Choroid plexus epithelial cell (primary cell): Measurements from ENCODE around the gene ZSCAN25.
"Not testable (repeated sequence)": the region's sequence is repeated elsewhere in the genome, so short reads cannot be mapped to it uniquely, and the experiment has no call there.

Experiments
- DNase-seq: peaks from one replicate; pipeline ENCODE4 v3.0.0-alpha.2; 2010; ENCODE audit warnings: low read depth
- H3K4me3 ChIP-seq: 2 replicates; pipeline ENCODE4 v1.5.1; 2011; ENCODE audit warnings: low read depth, mild to moderate bottlenecking, control low read depth, low read length, moderate library complexity
- TF ChIP-seq, protein P1 (sequence below): conservative IDR thresholded peaks from 2 replicates; pipeline ENCODE4 v1.5.1; 2011; ENCODE audit warnings: low read depth, mild to moderate bottlenecking, control low read depth, inconsistent platforms, low read length, moderate library complexity

The ZSCAN25 gene

DNA sequence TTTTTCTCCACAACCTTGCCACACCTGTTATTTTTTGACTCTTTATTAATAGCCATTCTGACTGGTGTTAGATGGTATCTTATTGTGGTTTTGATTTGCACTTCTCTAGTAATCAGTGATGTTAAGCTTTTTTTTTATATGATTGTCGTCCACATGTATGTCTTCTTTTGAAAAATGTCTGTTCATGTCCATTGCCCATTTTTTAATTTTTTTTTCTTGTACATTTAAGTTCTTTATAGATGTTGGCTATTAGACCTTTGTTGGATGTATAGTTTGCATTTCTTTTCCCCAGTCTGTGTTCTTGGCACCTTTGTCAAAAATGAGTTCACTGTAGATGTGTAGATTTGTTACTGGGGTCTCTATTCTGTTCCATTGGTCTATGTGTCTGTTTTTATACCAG lies 28.8 kb downstream of the ZSCAN25 start:
- no peak for DNase-seq
- no peak overlapping the region for H3K4me3 ChIP-seq
- TF ChIP-seq, protein P1, sequence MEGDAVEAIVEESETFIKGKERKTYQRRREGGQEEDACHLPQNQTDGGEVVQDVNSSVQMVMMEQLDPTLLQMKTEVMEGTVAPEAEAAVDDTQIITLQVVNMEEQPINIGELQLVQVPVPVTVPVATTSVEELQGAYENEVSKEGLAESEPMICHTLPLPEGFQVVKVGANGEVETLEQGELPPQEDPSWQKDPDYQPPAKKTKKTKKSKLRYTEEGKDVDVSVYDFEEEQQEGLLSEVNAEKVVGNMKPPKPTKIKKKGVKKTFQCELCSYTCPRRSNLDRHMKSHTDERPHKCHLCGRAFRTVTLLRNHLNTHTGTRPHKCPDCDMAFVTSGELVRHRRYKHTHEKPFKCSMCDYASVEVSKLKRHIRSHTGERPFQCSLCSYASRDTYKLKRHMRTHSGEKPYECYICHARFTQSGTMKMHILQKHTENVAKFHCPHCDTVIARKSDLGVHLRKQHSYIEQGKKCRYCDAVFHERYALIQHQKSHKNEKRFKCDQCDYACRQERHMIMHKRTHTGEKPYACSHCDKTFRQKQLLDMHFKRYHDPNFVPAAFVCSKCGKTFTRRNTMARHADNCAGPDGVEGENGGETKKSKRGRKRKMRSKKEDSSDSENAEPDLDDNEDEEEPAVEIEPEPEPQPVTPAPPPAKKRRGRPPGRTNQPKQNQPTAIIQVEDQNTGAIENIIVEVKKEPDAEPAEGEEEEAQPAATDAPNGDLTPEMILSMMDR: no peak

DNA sequence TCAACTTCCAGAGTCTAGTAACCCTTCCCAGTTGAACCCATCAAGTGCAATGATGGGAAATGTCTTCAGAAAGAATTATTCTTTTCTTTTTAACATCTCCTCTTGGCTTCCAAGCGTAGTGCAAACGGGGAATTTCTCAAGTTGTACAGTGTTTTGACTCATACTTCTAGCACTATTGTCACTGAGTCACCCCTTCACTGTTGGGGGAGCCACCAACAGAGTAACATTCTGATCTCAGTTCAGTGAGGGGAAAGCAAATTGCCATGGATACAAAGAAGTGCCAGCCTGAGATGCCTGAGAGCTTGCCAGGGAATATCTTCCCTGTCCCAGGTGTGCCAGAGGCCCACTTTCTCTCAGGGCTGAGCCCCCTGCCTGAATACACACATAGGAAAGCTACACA lies 32.1 kb downstream of the ZSCAN25 start:
- H3K4me3 ChIP-seq: no peak overlapping the region
- TF ChIP-seq, protein P1: no peak
- DNase-seq: no peak

DNA sequence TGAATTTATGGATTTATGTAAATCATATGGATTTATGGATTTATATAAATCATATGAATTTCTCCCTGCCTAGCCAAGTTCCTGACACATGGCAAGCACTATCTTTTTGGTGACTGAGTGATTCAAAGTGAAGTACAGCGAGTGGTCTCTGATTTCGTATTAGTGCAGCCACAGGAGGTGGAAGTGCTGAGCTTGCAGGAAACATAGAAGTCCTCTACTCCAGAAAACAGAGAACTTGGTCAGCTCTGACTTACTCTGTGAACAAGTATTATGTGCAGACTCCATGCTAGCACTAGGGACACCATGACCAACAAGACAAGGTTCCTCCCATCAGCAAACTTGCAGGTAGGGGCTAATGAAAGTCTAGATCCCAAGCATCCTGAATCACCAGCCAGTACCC lies 34.5 kb downstream of the ZSCAN25 start:
- TF ChIP-seq, protein P1: no peak
- no peak overlapping the region for H3K4me3 ChIP-seq
- DNase-seq: no peak

DNA sequence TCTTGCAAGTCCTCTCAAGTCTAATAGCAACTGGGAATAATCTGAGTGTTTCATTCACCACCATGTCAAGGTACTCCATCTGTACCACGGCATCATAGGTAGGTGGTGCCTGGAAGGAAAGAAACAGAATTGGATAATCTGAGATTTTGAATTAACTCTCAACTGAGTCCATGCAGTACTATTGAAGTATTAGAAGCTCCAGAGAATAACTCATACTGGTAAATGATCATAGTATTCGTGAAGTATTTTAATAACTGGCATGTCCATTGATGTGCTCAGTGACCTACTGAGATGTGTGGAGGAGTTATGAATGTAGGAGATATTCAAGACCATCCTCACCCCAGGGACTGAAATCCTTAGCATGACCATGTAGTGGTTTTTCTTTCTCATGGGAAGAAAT lies 35.9 kb downstream of the ZSCAN25 start:
- DNase-seq: no peak
- no peak overlapping the region for H3K4me3 ChIP-seq
- TF ChIP-seq, protein P1: no peak

DNA sequence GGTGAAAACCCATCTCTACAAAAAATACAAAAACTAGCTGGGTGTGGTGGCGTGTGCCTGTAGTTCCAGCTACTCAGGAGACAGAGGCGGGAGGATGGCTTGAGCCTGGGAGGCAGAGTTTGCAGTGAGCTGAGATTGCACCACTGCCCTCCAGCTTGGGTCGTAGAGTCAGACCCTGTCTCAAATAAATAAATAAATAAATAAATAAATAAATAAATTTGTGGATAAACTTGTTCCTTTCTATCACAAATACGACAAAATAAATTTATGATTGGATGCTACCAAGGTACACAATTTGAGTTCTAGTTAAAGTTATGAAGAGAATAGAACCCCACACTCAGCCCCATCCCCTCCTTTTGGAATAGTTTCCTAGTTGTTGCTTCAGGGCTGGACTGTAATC lies 36.5 kb downstream of the ZSCAN25 start:
- DNase-seq, H3K4me3 ChIP-seq: not testable (repeated sequence)

DNA sequence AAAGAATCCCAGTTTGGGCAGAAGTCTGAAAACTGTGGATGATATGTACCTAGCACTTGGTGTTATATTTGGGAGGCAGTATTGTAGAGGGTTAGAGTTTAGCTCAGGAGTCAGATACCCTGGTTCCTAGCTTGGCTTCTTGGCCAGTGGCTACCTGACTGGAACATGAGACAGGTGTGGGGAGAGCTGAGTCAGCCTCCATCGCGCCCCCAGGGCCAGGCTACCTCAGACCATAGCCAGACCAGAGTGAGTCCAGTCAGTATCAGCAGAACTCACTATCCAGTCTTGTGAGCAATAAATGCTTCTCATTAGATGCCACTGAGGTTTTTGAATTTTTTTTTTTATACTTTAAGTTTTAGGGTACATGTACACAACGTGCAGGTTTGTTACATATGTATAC lies 37.0 kb downstream of the ZSCAN25 start:
- no peak overlapping the region for H3K4me3 ChIP-seq
- TF ChIP-seq, protein P1: no peak
- no peak for DNase-seq

DNA sequence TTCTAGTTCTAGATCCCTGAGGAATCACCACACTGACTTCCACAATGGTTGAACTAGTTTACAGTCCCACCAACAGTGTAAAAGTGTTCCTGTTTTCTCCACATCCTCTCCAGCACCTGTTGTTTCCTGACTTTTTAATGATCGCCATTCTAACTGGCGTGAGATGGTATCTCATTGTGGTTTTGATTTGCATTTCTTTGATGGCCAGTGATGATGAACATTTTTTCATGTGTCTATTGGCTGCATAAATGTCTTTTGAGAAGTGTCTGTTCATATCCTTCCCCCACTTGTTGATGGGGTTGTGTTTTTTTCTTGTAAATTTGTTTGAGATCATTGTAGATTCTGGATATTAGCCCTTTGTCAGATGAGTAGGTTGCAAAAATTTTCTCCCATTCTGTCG lies 37.9 kb downstream of the ZSCAN25 start:
- not testable (repeated sequence) for H3K4me3 ChIP-seq, DNase-seq

DNA sequence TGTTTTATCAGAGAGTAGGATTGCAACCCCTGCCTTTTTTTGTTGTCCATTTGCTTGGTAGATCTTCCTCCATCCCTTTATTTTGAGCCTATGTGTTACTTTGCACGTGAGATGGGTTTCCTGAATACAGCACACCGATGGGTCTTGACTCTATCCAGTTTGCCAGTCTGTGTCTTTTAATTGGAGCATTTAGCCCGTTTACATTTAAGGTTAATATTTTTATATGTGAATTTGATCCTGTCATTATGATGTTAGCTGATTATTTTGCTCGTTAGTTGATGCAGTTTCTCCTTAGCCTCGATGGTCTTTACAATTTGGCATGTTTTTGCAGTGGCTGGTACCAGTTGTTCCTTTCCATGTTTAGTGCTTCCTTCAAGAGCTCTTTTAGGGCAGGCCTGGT lies 41.1 kb downstream of the ZSCAN25 start:
- not testable (repeated sequence) for H3K4me3 ChIP-seq, DNase-seq

DNA sequence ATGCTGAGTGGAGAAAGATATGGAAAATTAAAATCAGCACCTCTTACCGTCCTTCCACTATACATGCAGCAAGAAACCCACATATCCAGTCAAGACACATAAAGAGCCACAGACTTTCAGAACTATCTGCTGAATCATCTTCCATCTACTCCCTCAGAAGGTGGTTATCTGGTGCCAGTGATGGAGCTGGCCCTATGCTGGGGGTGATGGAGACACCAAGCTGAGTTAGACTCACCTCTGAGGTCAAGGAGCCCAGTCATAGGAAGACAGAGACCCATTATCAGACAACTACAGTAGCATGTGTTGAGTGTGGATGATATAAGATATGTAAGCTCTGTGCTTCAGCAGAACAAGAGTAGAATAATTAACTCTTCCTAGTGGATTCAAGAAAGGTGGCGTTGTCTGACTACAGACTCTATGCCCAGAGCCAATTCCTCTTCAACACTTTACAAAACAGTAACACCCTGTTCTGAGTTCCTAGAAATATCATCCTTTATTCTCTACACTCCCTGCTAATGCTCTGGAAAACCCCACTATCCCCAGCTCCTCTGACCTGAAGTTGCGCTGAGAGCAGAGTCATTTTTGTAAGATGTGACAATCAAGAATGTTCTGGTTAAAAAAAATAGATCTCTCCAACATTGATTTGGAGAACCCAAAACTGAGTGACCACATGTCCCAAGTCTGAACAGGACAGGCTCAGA lies 48.7 kb downstream of the ZSCAN25 start:
- H3K4me3 ChIP-seq: no peak overlapping the region
- no peak for DNase-seq
- TF ChIP-seq, protein P1: no peak
